ENCODE results near the gene TSPAN14. TPM values are rescaled to one million over a fixed set of nuclear protein-coding genes. Genes with fewer than 3 reads are reported as not detected.
A peak's percentile ranks its signal among the peaks of the same experiment; 100 is the strongest.
"Not testable (repeated sequence)": the region's sequence is repeated elsewhere in the genome, so short reads cannot be mapped to it uniquely, and the experiment has no call there.

TSPAN14 gene
- total RNA-seq, 1 donor from 2014 or later, result 199 TPM

DNA sequence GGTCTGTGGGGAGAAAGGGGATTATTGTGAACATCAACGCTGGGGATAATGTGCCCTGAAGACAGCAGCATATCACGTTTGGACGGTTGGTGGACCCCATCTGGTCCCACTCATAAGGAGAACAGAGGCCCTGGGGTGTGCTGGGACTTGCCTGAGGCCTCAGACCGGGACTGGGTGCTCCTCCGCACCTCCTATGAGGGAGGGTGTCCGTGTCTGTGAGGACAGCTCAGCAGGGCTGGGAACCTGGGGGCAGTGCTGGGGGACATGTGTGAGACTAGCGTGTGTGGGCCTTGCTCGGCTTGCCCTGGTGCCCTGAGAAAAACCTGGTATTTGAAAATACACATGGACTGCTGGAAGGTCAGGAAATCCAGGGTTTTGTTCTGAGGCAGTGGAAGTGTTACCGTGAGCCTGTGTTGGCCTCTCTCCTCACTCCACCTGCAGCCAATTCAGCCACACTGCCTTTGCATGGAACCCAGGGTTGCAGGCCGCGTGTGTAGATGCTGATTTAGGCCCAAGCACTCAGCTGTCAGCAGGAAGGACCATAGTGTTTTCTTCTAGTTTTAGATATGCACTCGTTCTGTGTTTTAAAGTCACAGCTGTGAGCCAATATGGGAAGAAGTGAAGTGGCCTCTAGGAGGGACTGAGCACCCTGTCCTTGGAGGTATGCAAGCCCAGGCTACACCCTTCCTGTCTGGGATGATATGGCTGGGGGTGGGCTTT lies 70.2 kb downstream of the TSPAN14 start:
- no peak for DNase-seq (ENCODE audit: low read depth)

DNA sequence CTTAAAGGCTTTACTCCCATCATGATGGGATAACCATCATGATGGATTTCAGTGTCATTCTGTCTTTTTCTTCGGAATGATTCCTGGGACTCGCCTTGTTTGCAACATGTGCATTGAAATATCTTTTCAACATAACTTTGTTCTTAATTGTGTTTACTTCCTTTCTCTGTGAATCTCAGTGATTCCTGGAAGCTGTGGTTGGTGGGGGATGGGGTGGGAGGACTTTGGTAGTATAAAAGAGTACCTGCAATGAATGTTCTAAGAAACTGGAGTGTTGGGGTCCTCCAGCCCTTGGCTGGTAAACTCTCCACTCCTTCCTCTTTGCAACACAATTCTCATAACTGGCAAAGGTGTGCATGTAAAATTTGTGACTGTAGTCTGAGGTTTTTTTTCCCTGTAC lies 72.1 kb downstream of the TSPAN14 start:
- DNase-seq (ENCODE audit: low read depth), result no peak

DNA sequence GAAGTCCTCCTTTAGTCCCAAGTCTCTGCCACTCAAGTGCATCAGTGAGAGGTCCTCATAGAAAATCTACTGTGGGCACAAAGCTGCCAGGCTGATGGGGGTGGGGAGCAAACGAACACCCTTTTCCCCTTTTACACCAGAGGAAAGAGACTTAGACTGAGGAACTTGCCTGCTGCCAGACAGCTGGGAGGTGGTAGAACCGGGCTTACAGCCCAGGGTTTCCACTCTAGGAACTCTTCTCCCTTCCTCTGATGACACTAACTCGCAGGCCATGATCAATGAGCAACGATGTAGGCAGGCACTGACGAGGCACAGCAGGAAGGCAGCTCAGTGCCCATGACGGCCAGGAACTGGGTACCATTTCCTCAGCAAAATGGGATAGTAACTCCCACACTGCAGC lies 72.6 kb downstream of the TSPAN14 start:
- no peak for DNase-seq (ENCODE audit: low read depth)

DNA sequence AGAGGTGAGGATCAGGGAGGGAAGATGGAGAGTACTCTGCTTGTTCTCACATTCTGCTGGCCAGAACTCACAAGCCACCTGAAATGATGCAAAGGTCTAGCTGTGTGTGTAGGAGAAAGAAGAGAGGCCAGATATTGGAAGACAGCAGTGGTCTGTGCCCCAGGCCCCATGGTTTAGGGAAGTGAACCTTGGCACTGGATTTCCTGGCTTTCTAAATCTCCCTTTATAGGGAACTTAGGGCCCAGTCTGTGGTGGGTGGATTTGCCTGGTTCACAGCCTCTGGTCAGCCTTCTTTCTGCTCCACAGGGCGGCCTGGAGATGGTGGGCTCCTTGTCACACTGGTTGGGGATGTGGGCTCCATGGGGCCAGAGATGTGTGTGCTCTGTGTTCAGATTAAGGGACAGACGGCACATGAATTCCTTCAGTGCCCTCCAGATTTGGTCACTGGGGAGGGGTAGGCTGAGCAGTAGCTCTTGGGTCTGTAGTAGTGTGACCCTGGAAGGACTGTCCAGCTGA lies 74.1 kb downstream of the TSPAN14 start:
- no peak for DNase-seq (ENCODE audit: low read depth)

DNA sequence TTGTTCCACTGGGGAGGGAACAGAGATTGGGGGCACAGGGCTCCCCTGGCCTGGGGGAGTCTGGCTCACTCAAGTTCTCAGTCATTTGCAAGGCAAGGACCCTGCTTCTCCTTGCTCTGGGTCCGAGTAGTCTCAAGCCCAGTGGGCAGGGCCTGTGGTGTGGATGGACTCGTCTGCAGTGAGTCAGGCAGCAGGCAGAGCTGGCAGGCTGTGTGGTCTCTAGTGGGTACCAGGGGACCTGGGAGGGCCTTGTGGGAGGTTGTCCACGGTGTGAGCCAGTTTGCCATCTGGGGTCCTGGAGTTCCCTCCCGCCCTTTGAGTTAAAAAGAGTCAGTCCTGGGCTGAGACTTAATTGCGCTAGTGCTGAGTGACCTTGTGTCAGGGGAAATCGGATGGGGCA lies 74.8 kb downstream of the TSPAN14 start:
- DNase-seq (ENCODE audit: low read depth), result no peak

DNA sequence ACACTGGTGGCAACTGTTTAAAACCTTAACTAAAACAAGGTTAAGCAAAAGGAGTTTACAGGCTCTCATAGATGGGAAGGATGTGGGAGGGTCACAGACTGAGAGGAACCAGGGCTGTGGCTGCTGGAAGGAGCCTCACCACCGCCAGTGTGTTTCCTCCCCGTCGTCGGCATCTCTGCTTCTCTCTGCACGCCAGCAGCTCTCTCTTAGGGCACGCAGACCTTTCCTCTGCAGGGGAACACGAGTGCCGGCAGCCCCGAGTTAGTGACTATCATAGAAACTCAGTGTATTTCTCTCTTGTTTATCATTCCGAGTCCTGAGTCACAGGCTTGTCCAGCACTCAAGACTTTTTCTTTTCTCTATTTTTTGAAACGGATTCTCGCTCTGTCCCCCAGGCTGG lies 75.5 kb downstream of the TSPAN14 start:
- DNase-seq (ENCODE audit: low read depth), result no peak

DNA sequence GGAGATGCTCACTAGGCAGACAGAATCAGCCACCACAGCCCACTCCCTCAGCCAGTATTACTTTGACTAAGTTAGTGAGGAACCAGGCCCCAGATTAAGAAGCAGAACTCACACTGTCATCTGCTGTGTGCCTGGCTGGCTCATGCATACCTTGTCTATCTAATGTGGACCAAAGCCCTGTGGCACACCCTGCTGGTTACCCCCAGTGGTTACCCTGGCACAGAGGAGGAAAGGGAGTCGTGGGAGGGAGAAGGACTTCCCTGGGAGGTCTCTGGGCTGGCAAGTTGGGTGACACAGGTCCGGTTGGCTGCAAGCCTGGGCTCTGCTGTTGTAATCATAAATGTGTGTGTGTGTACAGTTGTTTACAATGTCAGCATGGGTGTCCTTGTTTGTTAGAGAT lies 76.1 kb downstream of the TSPAN14 start:
- peak; percentile 48 for DNase-seq (ENCODE audit: low read depth)

DNA sequence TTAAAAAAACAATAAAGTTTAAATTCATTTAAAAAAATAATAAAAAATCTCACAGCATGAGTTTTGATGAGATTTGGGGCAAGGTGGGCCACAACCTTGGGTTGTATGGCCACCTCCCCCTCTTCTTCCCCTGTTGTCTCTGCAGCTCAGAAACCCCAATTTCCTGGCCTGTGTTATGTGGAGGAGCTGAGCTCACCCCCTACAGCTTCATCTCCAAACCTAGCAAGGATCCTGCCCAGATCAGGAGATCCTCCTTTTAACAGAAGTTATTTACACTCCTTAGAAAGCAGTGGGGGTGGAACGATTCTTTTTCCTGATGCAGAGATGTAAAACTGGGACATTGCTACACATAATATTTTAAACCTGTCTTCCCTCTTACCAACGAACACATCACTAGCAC lies 76.7 kb downstream of the TSPAN14 start:
- DNase-seq (ENCODE audit: low read depth), result no peak

DNA sequence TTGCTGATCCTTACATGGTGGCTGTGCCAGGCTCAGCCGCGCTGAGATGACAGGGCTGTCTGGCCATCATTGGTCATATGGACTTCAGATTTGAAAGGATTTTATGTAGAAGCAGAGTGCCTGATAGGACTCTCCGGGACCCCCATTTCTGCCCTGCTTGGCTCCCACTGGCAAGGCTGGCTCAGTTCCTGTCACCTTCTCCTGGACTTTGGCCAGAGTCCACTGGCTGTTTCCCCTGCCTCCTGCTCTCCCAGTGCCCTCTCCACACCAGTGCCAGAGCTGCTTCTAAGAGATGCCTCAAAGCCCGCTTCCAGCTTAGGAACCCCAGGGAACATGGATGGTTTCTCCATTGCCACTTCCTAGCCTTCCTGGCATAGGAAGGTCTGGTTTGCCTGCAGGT lies 78.5 kb downstream of the TSPAN14 start:
- DNase-seq (ENCODE audit: low read depth), result no peak

DNA sequence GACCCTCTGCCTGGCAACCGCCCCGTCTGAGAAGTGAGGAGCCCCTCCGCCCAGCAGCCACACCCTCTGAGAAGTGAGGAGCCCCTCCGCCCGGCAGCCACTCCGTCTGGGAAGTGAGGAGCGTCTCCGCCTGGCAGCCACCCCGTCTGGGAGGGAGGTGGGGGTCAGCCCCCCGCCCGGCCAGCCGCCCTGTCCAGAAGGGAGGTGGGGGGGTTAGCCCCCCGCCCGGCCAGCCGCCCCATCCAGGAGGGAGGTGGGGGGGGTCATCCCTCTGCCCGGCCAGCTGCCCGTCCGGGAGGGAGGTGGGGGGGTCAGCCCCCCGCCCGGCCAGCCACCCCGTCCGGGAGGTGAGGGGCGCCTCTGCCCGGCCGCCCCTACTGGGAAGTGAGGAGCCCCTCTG lies 79.9 kb downstream of the TSPAN14 start:
- not testable (repeated sequence) for DNase-seq (ENCODE audit: low read depth)

DNA sequence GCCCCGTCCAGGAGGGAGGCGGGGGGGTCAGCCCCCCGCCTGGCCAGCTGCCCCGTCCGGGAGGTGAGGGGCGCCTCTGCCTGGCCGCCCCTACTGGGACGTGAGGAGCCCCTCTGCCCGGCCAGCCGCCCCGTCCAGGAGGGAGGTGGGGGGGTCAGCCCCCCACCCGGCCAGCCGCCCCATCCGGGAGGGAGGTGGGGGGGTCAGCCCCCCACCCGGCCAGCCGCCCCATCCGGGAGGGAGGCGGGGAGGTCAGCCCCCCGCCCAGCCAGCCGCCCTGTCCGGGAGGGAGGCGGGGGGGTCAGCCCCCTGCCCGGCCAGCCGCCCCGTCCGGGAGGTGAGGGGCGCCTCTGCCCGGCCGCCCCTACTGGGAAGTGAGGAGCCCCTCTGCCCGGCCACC lies 80.5 kb downstream of the TSPAN14 start:
- DNase-seq (ENCODE audit: low read depth), result not testable (repeated sequence)

DNA sequence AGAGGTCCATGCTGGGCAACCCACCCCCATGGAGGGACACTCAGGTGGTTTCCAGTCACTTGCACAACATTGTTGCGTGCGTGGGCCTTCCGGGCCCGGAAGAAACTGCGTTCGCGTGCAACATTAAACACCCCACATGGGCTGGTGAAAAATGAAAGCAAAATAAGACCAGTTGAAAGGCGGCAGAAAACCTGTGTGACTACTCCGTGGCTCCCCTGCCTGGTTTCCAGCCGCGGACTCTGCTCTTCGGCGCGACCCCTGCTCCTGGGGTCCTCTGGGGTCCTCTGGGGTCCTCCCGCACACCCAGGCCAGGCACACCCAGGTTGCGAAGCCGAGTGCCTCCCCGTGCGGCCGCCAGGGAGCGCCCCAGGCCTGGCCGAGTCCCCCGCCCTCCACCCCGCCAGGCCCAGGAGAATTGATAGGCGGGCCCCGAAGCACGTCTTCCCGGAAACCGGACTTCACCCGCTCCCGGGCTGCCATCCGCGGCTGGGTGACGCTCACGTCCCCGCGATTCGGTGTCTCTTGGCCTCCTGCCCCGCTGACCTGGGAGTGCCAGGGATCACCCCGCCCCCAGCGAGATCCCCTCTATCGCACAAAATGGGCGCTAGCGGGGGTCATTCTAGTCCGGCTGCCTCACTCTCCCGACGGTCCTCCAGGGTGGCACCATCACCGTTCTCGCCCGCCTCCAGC lies 81.7 kb downstream of the TSPAN14 start:
- DNase-seq (ENCODE audit: low read depth), result no peak

DNA sequence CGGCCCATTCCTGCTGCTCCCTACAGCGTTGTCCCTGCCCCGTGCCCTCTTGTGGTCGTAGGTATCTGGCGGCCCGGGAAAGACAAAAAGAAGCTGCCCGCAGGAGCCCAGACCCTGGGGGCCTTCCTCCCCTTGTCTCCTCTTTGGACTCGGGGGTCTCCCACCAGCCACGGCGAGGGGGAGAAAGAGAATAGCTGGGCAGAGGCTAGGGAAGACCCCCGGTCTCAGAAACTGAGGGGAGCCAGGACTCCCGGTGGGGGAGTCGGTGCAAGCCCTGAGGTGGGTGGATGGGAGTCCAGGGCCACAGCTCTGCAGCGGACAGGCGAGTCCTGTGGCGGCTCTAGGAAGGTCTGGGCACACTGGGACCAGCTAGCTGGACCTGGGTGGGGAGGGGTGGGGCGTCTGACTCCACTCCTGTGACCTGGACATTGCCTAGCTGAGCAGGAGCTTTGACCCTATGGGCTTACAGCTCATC lies 82.3 kb downstream of the TSPAN14 start:
- no peak for DNase-seq (ENCODE audit: low read depth)

DNA sequence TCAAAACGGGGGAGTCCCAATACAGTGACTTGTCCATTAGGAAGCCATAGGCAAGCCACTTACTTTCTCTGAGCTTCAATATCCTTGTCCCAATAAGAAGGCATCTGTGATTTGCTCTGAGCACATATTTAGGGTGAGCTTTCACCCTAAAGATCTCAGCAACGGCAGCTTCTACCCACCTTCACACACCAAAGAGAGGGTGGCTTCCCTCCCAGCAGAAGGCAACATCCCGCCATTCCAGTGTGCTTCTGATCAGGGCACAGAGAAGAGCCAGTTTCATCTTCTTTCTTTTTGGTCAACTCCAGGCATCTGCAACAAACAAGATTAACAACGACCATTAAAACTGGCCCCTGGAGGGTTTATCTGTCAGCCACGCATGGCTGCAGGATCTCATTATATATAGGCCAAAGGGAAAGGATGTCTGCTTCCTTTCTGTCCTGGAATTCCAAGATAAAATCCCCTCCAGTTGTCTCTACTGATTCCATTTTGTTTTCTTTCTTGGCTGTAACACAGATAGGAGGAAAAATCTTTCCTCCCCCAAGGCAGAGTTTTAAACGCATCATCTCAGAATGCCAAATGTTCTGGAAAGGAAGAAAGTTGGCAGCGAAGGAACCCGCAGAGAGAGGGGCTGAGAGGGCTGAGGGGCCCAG lies 83.1 kb downstream of the TSPAN14 start:
- DNase-seq (ENCODE audit: low read depth), result no peak

DNA sequence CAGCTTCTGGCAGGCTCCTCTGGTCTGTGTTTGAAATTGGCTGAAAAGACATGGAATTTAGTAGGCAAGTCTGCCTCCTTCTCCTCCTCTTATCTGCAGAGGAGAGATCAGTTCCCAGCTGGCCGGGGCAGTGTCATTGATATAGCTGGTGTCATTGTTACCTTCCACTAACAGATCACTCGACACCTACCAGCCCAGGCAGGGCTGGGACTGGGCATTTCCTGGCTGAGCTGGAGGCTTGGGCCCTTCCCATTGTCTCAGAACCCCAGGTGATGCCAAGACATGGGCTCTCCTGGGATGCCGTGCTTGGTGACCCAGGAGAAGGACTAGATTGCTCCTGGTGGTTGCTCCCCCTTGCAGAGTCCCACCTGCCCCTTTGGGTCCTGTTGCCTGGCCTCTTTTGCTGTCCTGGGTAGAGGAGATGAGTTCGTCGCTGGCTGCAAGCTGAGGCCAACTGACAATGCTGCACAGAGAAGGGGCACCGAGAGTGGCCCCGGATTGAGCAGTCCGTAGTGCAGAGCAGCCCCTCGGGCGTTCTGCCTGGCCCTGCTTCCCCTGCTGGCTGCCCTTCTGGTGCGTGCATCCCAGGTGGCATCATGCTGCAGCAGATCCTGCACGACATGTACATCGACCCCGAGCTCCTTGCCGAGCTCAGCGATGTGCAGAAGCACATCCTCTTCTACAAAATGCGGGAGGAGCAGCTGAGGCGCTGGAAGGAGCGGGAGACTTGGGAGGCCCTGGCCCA lies 83.8 kb downstream of the TSPAN14 start, which contains the start of gene SH2D4B:
Gene SH2D4B, plus strand, starts transcription at position 167 of the 745 bp plus-strand sequence. Its CDS starts 430 bp downstream, at position 597.
- DNase-seq (ENCODE audit: low read depth), result no peak

DNA sequence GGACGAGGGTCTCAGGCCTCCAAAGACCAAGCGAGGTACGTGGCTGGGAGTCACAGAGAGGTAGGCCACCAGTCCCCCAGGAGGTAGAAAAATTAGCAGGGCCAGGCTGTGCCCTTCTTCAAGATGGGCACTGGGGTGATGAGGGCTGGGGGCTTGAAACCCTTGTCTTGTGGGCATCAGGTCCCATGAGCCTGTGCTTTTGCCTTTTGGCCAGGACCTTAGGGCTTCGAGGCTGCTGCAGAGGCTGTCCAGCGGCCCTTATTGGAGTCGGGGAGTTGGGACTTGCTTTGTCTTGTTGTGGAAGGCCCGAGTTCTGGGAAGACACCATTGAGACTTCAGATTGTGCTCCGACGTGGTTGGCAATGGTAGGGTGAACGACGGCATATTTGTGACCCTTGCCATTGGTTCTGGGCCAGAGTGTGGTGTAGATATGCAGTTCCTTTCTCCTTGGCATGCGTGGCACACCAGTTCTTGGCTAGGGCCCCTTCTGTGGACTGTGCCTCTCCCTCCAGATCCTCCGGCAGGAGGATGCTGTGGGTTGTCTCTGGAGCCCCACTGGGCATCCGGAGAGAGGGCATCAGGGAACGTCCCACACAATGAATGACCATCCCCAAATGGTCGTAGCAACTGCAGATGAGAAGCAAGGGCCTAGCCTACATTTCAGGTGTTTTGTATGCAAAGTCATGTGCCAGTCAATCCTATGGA lies 84.5 kb downstream of the TSPAN14 start:
- DNase-seq (ENCODE audit: low read depth), result no peak

DNA sequence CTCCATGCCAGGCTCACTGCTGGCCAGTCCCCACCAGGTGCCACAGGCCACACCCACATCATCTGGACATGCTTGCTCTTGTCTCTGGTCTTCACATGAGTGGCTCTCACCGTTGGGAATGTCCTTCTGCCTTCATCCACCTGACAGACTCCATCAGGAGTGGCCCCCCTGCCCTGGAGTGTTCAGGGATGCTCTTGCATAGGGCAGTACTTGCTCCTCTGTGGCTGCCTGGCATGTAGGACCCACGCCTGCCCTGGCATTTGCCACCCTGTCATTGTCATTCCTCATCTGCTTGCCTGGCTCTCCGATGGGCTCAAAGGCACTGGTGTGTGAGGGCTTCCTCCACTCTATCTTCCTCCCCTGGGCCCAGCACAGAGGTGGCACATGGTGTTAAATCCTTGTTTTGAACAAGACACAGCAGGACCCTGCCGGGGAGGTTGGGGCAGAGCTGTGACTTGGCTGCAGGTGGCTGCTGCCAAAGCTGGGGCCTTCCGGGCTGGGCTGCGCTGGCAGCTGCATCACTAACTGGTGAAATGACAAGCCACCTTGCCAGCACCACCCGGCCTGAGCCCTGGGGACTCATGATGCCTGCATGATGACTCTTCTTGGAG lies 85.4 kb downstream of the TSPAN14 start:
- DNase-seq (ENCODE audit: low read depth), result no peak

DNA sequence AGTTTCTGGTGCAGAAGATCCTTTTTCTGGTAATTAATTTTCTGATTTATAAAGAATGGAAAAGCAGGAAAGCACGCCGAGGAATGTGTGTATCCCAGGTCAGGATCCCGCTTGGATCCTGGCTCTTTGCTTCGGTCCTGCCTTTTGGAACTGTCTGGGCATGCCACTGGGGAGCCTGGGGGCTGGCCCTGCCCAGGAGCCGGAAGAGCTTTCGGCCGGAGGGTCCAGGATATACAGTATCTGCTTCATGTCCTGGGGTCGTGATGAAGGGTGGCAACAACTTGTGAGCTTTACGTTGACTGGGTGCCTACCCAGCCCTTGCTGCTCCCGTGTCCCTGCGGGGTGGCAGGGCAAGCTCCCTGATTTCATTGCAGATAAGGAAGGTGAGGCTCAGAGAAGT lies 86.0 kb downstream of the TSPAN14 start:
- DNase-seq (ENCODE audit: low read depth), result no peak

DNA sequence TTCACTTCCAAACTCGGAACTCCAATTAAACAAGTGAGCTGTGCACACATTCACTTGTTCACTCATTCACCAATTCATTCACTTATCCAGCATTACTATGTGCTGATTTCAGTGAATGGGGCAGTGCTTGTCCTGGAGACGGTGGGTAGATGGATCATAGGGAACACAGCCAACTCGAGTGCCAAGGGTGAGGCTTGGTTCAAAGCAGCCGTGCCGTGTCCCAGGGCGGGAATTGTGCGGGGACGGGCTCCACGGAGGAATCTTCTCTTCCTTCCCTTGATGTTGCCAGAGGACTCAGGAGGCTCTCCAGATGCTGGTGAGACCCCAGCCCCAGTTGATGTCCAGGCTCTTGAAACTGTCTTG lies 86.5 kb downstream of the TSPAN14 start:
- DNase-seq (ENCODE audit: low read depth), result no peak

DNA sequence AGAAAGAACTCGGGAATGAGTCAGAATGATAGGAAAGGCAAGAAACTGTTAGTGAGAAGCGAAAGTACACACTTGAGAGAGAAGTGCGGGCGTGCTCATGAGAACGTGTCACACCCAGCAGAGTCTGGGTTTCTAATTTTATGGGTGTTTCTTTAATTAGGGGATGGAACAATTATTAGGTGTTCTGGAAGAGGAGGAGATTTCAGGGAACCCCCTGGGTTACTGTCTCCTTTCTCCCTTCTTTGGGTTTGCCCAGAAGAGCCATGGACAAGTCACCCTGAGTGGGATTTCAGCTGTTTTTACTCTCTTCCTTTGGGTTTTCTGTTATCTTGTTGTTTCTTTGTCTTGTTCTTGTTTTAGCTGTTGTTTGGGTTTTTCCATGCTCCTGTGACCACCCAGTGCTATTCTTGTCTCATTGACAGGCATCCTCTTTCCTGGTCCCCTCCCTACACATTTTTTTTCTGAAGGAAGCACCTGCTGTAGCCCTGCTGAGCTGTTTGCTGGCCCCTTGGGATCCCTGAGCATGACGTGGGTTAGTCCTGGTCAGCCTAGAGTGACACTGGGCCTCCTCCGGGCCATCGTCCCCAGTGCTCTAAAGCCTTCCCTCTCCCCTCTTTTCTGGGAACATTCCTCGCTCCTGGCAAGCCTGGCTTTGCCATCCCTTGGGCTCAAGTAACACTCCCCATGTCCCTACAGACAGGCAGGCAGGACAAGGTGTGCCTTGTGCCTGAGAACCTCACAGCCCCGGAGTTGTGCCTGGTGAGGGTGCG lies 87.1 kb downstream of the TSPAN14 start:
- no peak for DNase-seq (ENCODE audit: low read depth)
